Hepatocyte (in vitro differentiated cells): Measurements from ENCODE around the gene SSRP1. TPM values are rescaled to one million over a fixed set of nuclear protein-coding genes. Genes with fewer than 3 reads are reported as not detected.

Experiments used
- DNase-seq: peaks from one replicate; pipeline ENCODE4 v3.0.0-alpha.2; 2016; ENCODE audit warnings: low spot score
- H2AFZ ChIP-seq: fragments of 200-600 bp; sonication (generic); 2 replicates; pipeline ENCODE4 v1.6.0; 2016; ENCODE audit warnings: antibody characterized with exemption, mild to moderate bottlenecking
- H3K27ac ChIP-seq: fragments of 200-600 bp; sonication (generic); 2 replicates; pipeline ENCODE4 v1.5.1; 2016; ENCODE audit warnings: mild to moderate bottlenecking
- H3K27me3 ChIP-seq: fragments of 200-600 bp; sonication (generic); 2 replicates; pipeline ENCODE4 v1.6.1; 2016
- H3K36me3 ChIP-seq: fragments of 200-600 bp; sonication (generic); replicated peaks from 2 replicates; pipeline ENCODE4 v1.5.1; 2016; ENCODE audit warnings: low read depth; ENCODE audit not compliant: insufficient read depth
- H3K4me1 ChIP-seq: fragments of 200-600 bp; sonication (generic); 2 replicates; pipeline ENCODE4 v1.5.1; 2016; ENCODE audit warnings: mild to moderate bottlenecking, moderate library complexity; ENCODE audit not compliant: insufficient read depth
- H3K4me2 ChIP-seq: fragments of 200-600 bp; sonication (generic); 2 replicates; pipeline ENCODE4 v1.6.0; 2016
- H3K4me3 ChIP-seq: fragments of 200-600 bp; sonication (generic); 2 replicates; pipeline ENCODE4 v1.5.1; 2016; ENCODE audit warnings: mild to moderate bottlenecking
- H3K79me2 ChIP-seq: fragments of 200-600 bp; sonication (generic); 2 replicates; pipeline ENCODE4 v1.6.0; 2017; ENCODE audit warnings: mild to moderate bottlenecking
- H3K9me2 ChIP-seq: fragments of 200-600 bp; sonication (generic); replicated peaks from 2 replicates; pipeline ENCODE4 v1.6.0; 2017; ENCODE audit warnings: mild to moderate bottlenecking; ENCODE audit not compliant: insufficient read depth
- H3K9me3 ChIP-seq: fragments of 200-600 bp; sonication (generic); 2 replicates; pipeline ENCODE4 v1.5.1; 2016; ENCODE audit warnings: low read depth, mild to moderate bottlenecking
- H4K20me1 ChIP-seq: fragments of 200-600 bp; sonication (generic); 2 replicates; pipeline ENCODE4 v1.6.0; 2016; ENCODE audit warnings: mild to moderate bottlenecking; ENCODE audit not compliant: insufficient read depth, poor library complexity, severe bottlenecking
- EZH2 ChIP-seq: fragments of 200-600 bp; sonication (generic); IDR thresholded peaks from 2 replicates; pipeline ENCODE4 v1.6.1; 2016; ENCODE audit warnings: antibody characterized with exemption, mild to moderate bottlenecking, borderline replicate concordance
- EZH2phosphoT487 ChIP-seq: fragments of 200-600 bp; sonication (generic); IDR thresholded peaks from one replicate; pipeline ENCODE4 v1.6.1; 2018; ENCODE audit warnings: antibody characterized with exemption, mild to moderate bottlenecking, low read depth, moderate library complexity; ENCODE audit not compliant: unreplicated experiment, severe bottlenecking
- WGBS: methylation state at CpG from one replicate; pipeline ENCODE4 v1.1.6; 2016; ENCODE audit warnings: low lambda C conversion rate; ENCODE audit errors: missing lambda C conversion rate; 5-methylcytosine and 5-hydroxymethylcytosine counted together
- polyA plus RNA-seq: library from polyadenylated mRNA; unstranded; fragments of >200 nt; fragmentation: Nextera tagmentation; extraction: Ambion mirVana; gene quantifications from 2 replicates; pipeline ENCODE4 v1.2.1, GENCODE V29; 2016
- total RNA-seq: library from RNA; depleted of rRNA; stranded (reverse); fragments of >200 nt; gene quantifications from 2 replicates; pipeline ENCODE4 v1.2.3, GENCODE V29; 2014
- TF ChIP-seq, protein P1 (sequence below): fragments of 200-600 bp; sonication (generic); IDR thresholded peaks from 2 replicates; pipeline ENCODE4 v1.5.1; 2016; ENCODE audit warnings: antibody characterized with exemption, mild to moderate bottlenecking; ENCODE audit not compliant: poor library complexity

The SSRP1 gene
- total and polyA plus RNA-seq, 2 experiments from 2014 or later: 34.0 to 64.6 TPM

DNA sequence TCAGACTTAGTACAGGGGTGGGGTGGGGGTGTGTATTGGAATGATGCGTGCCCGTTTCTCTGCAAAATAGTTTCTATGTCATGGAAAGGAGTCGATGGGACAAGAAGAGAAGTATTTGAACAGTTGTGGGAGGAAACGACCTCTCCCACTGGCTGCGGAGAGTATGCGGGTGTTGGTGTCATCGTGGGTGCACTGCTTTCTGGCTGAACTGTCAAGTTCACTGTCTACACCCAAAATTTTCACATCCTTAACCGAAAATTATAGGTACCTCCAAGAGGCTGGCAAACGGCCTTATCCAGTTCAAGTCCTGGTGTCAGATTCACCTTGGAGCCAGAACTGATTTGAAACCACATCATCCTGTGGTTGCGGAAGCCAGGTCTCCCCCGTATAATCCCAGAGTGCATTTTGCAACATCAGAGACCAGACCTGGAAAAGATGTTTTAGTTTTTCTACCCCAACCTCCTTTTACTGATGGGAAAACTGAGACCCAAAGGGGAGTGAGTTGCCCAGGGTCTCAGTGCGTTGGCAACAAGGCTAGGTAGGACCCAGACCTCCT lies 497 bp upstream of the SSRP1 start:
- peak overlapping the region; percentile 80 for H3K4me3 ChIP-seq
- peak overlapping the region; percentile 100 for H2AFZ ChIP-seq
- no peaks in the 10 kb centered on the region for H3K9me2 ChIP-seq
- H3K27me3 ChIP-seq: no peaks in the 10 kb centered on the region
- TF ChIP-seq, protein P1, sequence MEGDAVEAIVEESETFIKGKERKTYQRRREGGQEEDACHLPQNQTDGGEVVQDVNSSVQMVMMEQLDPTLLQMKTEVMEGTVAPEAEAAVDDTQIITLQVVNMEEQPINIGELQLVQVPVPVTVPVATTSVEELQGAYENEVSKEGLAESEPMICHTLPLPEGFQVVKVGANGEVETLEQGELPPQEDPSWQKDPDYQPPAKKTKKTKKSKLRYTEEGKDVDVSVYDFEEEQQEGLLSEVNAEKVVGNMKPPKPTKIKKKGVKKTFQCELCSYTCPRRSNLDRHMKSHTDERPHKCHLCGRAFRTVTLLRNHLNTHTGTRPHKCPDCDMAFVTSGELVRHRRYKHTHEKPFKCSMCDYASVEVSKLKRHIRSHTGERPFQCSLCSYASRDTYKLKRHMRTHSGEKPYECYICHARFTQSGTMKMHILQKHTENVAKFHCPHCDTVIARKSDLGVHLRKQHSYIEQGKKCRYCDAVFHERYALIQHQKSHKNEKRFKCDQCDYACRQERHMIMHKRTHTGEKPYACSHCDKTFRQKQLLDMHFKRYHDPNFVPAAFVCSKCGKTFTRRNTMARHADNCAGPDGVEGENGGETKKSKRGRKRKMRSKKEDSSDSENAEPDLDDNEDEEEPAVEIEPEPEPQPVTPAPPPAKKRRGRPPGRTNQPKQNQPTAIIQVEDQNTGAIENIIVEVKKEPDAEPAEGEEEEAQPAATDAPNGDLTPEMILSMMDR: no peak
- TF ChIP-seq EZH2: no peak
- H3K4me2 ChIP-seq: peak overlapping the region; percentile 95
- H3K79me2 ChIP-seq: peaks cover 38% of the 10 kb centered on the region
- H3K4me1 ChIP-seq: peaks cover 16% of the 10 kb centered on the region
- H3K9me3 ChIP-seq: no peaks in the 10 kb centered on the region
- no peak for DNase-seq
- H4K20me1 ChIP-seq: no peaks in the 10 kb centered on the region
- 59% methylated on average over 12 of the region's 12 CpGs for WGBS
- H3K36me3 ChIP-seq: no peaks in the 10 kb centered on the region
- peak overlapping the region; percentile 93 for H3K27ac ChIP-seq

DNA sequence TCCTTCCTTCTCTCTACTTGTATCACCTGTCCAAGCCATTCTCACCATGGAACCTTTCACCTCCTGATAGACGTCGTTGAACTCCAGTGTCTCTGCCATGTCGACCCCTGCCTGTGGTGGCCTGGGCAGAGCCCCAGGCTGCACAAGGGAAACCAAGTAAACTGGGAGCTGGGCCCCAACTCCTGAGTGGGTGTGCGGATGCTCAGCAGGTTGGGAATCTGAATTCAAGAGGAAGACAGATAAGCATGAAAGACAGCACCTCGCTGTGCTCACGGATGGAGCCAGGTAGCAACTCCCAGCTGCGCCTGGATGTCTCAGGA lies 709 bp downstream of the SSRP1 start:
- Histone ChIP-seq H3K36me3 (no peaks in the 10 kb centered on the region), H3K9me3 (no peaks in the 10 kb centered on the region), H2AFZ (peak overlapping the region; percentile 70), H3K9me2 (no peaks in the 10 kb centered on the region), H3K79me2 (peaks cover 38% of the 10 kb centered on the region), H3K4me2 (peak overlapping the region; percentile 95), H4K20me1 (no peaks in the 10 kb centered on the region), H3K4me3 (peak overlapping the region; percentile 80), H3K4me1 (peaks cover 16% of the 10 kb centered on the region), H3K27me3 (no peaks in the 10 kb centered on the region), H3K27ac (peak overlapping the region; percentile 93)
- DNase-seq: no peak
- no peak for TF ChIP-seq EZH2phosphoT487
- no peak for TF ChIP-seq EZH2
- TF ChIP-seq, protein P1: no peak
- 14% methylated on average over 7 of the region's 7 CpGs for WGBS

DNA sequence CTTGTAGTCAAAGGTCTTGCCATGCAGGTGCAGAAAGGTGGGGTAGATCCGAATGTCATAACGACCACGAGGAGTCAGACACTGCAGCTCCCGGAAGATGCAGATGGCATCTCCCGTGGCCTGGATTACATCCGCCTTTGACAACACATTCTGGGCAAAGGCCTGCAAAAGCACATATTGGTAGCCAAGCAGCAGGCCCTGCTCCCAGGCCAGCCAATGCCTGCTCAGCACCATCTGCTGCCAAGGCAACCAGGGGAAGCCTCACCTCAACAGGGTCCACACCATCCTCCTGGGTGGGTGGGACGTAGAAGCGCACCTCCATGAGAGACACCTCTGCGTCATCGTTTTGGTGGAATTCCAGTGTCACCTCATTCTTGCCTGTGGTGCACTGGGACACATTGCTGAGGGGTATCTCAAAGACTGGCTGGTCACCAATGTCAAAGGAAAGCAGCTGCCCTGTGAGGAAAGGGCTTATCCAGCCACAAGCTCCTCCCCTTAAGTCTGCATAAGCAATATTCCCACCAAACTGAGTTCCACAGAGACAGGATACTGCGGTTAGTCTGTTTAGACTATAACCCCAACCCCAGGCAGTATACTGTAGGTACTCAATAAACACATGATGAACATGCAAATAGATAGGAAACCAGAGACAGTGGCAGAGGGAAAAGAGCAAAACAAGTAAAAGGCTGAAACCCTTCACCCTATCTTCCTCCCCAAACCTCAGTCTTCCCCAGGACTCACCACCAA lies 2.8 kb downstream of the SSRP1 start:
- no peaks in the 10 kb centered on the region for H3K27me3 ChIP-seq
- H3K27ac ChIP-seq: no peak overlapping the region

More for the DNA sequence above, 2.8 kb downstream of the SSRP1 start:
- no peak for DNase-seq
- TF ChIP-seq EZH2: no peak
- TF ChIP-seq, protein P1: no peak
- no peak for TF ChIP-seq EZH2phosphoT487
- peaks cover 16% of the 10 kb centered on the region for H3K4me1 ChIP-seq
- no peak overlapping the region for H3K4me2 ChIP-seq
- WGBS: 97% methylated on average over 11 of the region's 11 CpGs
- no peaks in the 10 kb centered on the region for H3K9me2 ChIP-seq
- no peaks in the 10 kb centered on the region for H3K36me3 ChIP-seq
- no peak overlapping the region for H2AFZ ChIP-seq
- no peaks in the 10 kb centered on the region for H3K9me3 ChIP-seq
- H3K79me2 ChIP-seq: peaks cover 38% of the 10 kb centered on the region
- no peaks in the 10 kb centered on the region for H4K20me1 ChIP-seq
- H3K4me3 ChIP-seq: no peak overlapping the region
